A549 (cell line): Measurements from ENCODE around the gene DHX38.

Experiments
- BCL3 ChIP-seq: fragments of >200 bp; sonication (Bioruptor Twin); formaldehyde crosslinking; IDR thresholded peaks from 3 replicates; pipeline ENCODE4 v1.6.1; 2016
- CEBPB ChIP-seq, 2 experiments: fragments of >200 bp in 1 of 2; sonication (Bioruptor Twin) in 1 of 2; formaldehyde crosslinking in 1 of 2; IDR thresholded peaks; 2 replicates each; pipeline ENCODE4 v1.6.1; 2012 to 2016
- CTCF ChIP-seq: fragments of >200 bp; sonication (Bioruptor Twin); formaldehyde crosslinking; IDR thresholded peaks from 3 replicates; pipeline ENCODE4 v1.5.1; 2016
- EHMT2 ChIP-seq: fragments of 200-600 bp; sonication (generic); IDR thresholded peaks from 2 replicates; pipeline ENCODE4 v1.6.1; 2016; ENCODE audit warnings: antibody characterized with exemption, low read depth, mild to moderate bottlenecking, moderate library complexity
- ESRRA ChIP-seq: fragments of 150-350 bp; IDR thresholded peaks from 2 replicates; pipeline ENCODE4 v1.6.1; 2014; ENCODE audit warnings: mild to moderate bottlenecking, low read length, borderline replicate concordance
- POLR2A ChIP-seq: IDR thresholded peaks from 2 replicates; pipeline ENCODE4 v1.6.1; 2012; ENCODE audit warnings: mild to moderate bottlenecking, low read length
- RAD21 ChIP-seq, 2 experiments: fragments of >200 bp in 1 of 2; sonication (Bioruptor Twin) in 1 of 2; formaldehyde crosslinking in 1 of 2; IDR thresholded peaks in 1 of 2; conservative IDR thresholded peaks in 1 of 2; 2 replicates in 1 of 2; 3 replicates in 1 of 2; pipeline ENCODE4 v1.6.1; 2012 to 2018; ENCODE audit warnings: inconsistent platforms in 1 of 2
- RARB ChIP-seq: fragments of 250-450 bp; sonication (Bioruptor Pico); IDR thresholded peaks from 2 replicates; pipeline ENCODE4 v1.8.0; 2021; ENCODE audit warnings: mild to moderate bottlenecking, moderate library complexity
- REST ChIP-seq: fragments of 200-600 bp; sonication (generic); IDR thresholded peaks from 2 replicates; pipeline ENCODE4 v1.6.1; 2016; ENCODE audit warnings: antibody characterized with exemption, mild to moderate bottlenecking, moderate library complexity
- RFX5 ChIP-seq: fragments of 450-650 bp; IDR thresholded peaks from 2 replicates; pipeline ENCODE4 v1.7.1; 2014; ENCODE audit warnings: antibody characterized with exemption, mild to moderate bottlenecking, moderate library complexity
- RNF2 ChIP-seq: fragments of 200-600 bp; sonication (generic); IDR thresholded peaks from 2 replicates; pipeline ENCODE4 v1.6.1; 2016; ENCODE audit warnings: low read depth, mild to moderate bottlenecking, antibody characterized with exemption, moderate library complexity, borderline replicate concordance
- SMC3 ChIP-seq: fragments of >200 bp; sonication (Bioruptor Twin); formaldehyde crosslinking; IDR thresholded peaks from 3 replicates; pipeline ENCODE4 v1.6.1; 2018; ENCODE audit warnings: inconsistent platforms

- TF ChIP-seq CTCF (no peak), SMC3 (no peak), CEBPB (IDR thresholded peaks at IDR 0.05) (no peak), EHMT2 (no peak), POLR2A (no peak), RARB (CRISPR knock-in tag) (no peak), RFX5 (no peak), RAD21 (conservative IDR thresholded peaks at IDR 0.05 in 1 of 2, IDR thresholded peaks at IDR 0.05 in 1 of 2) (no peak), BCL3 (no peak), ESRRA (no peak), REST (no peak), RNF2 (no peak)
Observed at GRCh38 chr16:72109966-72110530, 16.4 kb downstream of the DHX38 start.
